ENCODE results near the gene PLA2G10.
A peak's percentile ranks its signal among the peaks of the same experiment; 100 is the strongest.

Gene PLA2G10

GRCh38 chr16:14668556-14669223 is 25.4 kb downstream of the PLA2G10 start:
- Histone ChIP-seq H3K4me3 (ENCODE audit: low read length) (no peak overlapping the region), H3K4me1 (ENCODE audit: low read length) (peaks cover 16% of the 10 kb centered on the region), H3K9ac (ENCODE audit: low read length) (no peak overlapping the region), H3K27ac (ENCODE audit: low read length) (no peak overlapping the region), H3K79me2 (ENCODE audit: low read length) (no peaks in the 10 kb centered on the region), H3K9me3 (ENCODE audit: insufficient read depth, low read length) (no peaks in the 10 kb centered on the region), H3K36me3 (replicated peaks; ENCODE audit: low read depth, low read length) (peaks cover 34% of the 10 kb centered on the region), H4K20me1 (ENCODE audit: insufficient read depth, low read length) (no peaks in the 10 kb centered on the region), H3K27me3 (ENCODE audit: low read depth, low read length) (no peaks in the 10 kb centered on the region), H2AFZ (ENCODE audit: low read depth, low read length) (no peak overlapping the region), H3K4me2 (ENCODE audit: low read length) (no peak overlapping the region)
- TF ChIP-seq EZH2phosphoT487 (IDR thresholded peaks at IDR 0.05; ENCODE audit: low read depth): no peak
- no peak for TF ChIP-seq CTCF (IDR thresholded peaks at IDR 0.05; ENCODE audit: low read depth, low read length)

DNA sequence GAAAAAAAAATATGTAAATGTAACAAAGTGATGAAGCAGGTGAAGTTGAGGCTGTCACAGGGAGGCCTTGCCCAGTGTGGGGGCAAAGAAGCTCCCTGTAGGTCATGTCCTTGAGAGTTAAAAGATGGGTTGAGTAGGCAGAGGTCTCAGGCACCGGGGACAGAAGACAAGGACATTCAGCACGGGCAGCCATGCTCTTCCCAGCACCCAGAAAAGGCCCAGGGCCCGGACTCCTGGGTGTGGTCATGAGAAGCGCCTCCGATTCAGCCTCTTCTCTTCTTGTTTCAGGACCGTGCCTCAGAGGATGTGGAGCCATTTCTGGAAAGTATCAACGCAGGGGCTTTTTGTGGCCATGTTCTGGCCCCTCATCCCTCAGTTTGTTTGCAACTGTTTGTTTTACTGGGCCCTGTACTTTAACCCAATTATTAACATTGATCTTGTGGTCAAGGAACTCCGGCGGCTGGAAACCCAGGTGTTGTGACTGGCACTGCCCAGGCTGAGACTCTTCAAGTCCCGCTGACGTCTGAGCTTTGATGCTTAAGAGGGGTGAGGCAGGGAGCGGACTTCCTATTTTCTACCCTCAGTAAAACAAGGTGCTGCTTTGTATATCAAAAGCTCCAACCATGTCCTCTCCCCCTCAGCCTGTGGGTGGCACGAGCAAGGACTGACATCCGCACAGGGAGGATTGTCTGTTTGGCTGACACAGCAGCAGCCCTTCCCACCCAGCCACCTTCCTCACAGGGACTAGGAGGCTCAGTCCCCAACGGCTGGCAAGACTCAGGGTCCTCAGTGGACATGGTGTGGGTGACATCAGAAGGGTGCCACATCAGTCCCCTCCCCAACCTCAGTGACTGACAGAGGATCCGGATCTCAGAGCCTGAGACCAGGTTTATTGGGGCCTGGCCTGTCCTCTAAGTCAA is 26.5 kb downstream of the PLA2G10 start:
- Histone ChIP-seq H3K4me2 (ENCODE audit: low read length) (no peak overlapping the region), H3K79me2 (ENCODE audit: low read length) (no peaks in the 10 kb centered on the region), H4K20me1 (ENCODE audit: insufficient read depth, low read length) (no peaks in the 10 kb centered on the region), H3K9ac (ENCODE audit: low read length) (no peak overlapping the region), H3K4me1 (ENCODE audit: low read length) (peaks cover 12% of the 10 kb centered on the region), H3K27me3 (ENCODE audit: low read depth, low read length) (no peaks in the 10 kb centered on the region), H3K36me3 (replicated peaks; ENCODE audit: low read depth, low read length) (peaks cover 36% of the 10 kb centered on the region), H3K27ac (ENCODE audit: low read length) (no peak overlapping the region), H2AFZ (ENCODE audit: low read depth, low read length) (no peak overlapping the region), H3K9me3 (ENCODE audit: insufficient read depth, low read length) (no peaks in the 10 kb centered on the region), H3K4me3 (ENCODE audit: low read length) (no peak overlapping the region)
- TF ChIP-seq EZH2phosphoT487 (IDR thresholded peaks at IDR 0.05; ENCODE audit: low read depth) (no peak), CTCF (IDR thresholded peaks at IDR 0.05; ENCODE audit: low read depth, low read length) (no peak)

DNA sequence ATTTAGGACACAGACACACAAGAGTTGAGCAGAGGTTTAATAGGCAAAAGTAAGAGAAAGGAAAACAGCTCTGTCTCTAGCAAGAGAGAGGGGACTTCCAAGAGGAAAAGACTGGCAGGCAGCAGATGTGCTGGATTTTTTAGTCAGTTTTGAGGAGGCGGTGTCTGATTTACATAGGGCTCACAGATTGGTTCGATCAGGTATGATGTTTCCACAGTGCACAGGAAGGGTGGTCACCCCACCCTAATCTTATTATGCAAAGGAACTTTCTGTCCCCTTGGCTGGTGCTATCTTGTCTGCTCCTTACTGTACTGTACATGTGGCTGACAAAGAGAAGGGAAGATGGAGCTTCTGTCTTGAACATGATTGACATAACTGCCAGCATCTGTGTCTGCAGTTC is 36.0 kb downstream of the PLA2G10 start:
- H4K20me1 ChIP-seq (ENCODE audit: insufficient read depth, low read length): no peaks in the 10 kb centered on the region
- H3K9ac ChIP-seq (ENCODE audit: low read length): no peak overlapping the region
- no peaks in the 10 kb centered on the region for H3K9me3 ChIP-seq (ENCODE audit: insufficient read depth, low read length)
- H3K4me2 ChIP-seq (ENCODE audit: low read length): no peak overlapping the region
- H3K4me1 ChIP-seq (ENCODE audit: low read length): peaks cover 6% of the 10 kb centered on the region; the same call in 1 of the 2 replicates
- H3K27me3 ChIP-seq (ENCODE audit: low read depth, low read length): no peaks in the 10 kb centered on the region
- H2AFZ ChIP-seq (ENCODE audit: low read depth, low read length): no peak overlapping the region
- TF ChIP-seq EZH2phosphoT487 (IDR thresholded peaks at IDR 0.05; ENCODE audit: low read depth): no peak
- TF ChIP-seq CTCF (IDR thresholded peaks at IDR 0.05; ENCODE audit: low read depth, low read length): no peak
- H3K4me3 ChIP-seq (ENCODE audit: low read length): no peak overlapping the region
- H3K27ac ChIP-seq (ENCODE audit: low read length): peak overlapping the region; percentile 34
- no peaks in the 10 kb centered on the region for H3K79me2 ChIP-seq (ENCODE audit: low read length)
- peaks cover 31% of the 10 kb centered on the region for H3K36me3 ChIP-seq (replicated peaks; ENCODE audit: low read depth, low read length)

DNA sequence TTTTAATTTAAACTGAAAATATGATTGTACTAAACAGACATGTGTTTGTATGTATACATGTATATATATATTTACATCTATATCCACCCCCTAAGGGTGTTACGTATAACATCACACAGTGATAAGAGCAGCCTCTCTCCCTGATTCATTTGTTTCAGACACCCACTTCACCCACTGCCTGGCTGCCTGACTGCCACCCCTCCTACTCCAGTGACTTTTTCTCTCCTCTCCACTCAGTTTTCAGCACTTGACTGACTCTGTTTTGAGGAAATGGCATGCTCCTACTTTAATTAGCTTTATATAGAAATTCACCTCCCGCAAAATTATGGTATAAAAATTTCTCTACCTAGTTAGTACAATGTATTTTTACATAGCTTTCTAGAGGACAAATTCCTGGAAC is 41.4 kb downstream of the PLA2G10 start:
- peaks cover 42% of the 10 kb centered on the region for H3K36me3 ChIP-seq (replicated peaks; ENCODE audit: low read depth, low read length)
- peaks cover 4% of the 10 kb centered on the region for H3K79me2 ChIP-seq (ENCODE audit: low read length)
- TF ChIP-seq EZH2phosphoT487 (IDR thresholded peaks at IDR 0.05; ENCODE audit: low read depth) (no peak), CTCF (IDR thresholded peaks at IDR 0.05; ENCODE audit: low read depth, low read length) (no peak)
- no peaks in the 10 kb centered on the region for H3K27me3 ChIP-seq (ENCODE audit: low read depth, low read length)
- H3K4me2 ChIP-seq (ENCODE audit: low read length): no peak overlapping the region
- H3K9ac ChIP-seq (ENCODE audit: low read length): no peak overlapping the region
- H3K4me3 ChIP-seq (ENCODE audit: low read length): no peak overlapping the region
- peaks cover under 1% of the 10 kb centered on the region; the same call in 1 of the 2 replicates for H3K4me1 ChIP-seq (ENCODE audit: low read length)
- H2AFZ ChIP-seq (ENCODE audit: low read depth, low read length): no peak overlapping the region
- H3K9me3 ChIP-seq (ENCODE audit: insufficient read depth, low read length): no peaks in the 10 kb centered on the region
- no peaks in the 10 kb centered on the region for H4K20me1 ChIP-seq (ENCODE audit: insufficient read depth, low read length)
- H3K27ac ChIP-seq (ENCODE audit: low read length): no peak overlapping the region

All from OCI-LY3 (cell line).